GM12878 (cell line): ENCODE measurements around the gene PRPF4.

ENCODE experiments used
- CTCF ChIP-seq, 3 experiments: IDR thresholded peaks in 2 of 3; conservative IDR thresholded peaks in 1 of 3; 2 replicates each; pipeline ENCODE4 v1.5.1; 2011; ENCODE audit warnings: low read depth in 3 of 3, low read length in 3 of 3, mild to moderate bottlenecking in 3 of 3, control low read depth in 2 of 3, moderate library complexity in 2 of 3, inconsistent platforms in 1 of 3, mixed read lengths in 1 of 3; ENCODE audit not compliant: control insufficient read depth in 2 of 3, insufficient read depth in 1 of 3; ENCODE audit errors: extremely low read depth in 1 of 3
- HDGF ChIP-seq: fragments of 450-650 bp; IDR thresholded peaks from 2 replicates; pipeline ENCODE4 v1.6.1; 2016; ENCODE audit warnings: antibody characterized with exemption
- MAX ChIP-seq: IDR thresholded peaks from 2 replicates; pipeline ENCODE4 v1.6.1; 2012; ENCODE audit warnings: low read depth, low read length, improper control_type of control experiment
- POLR2AphosphoS5 ChIP-seq: IDR thresholded peaks from 2 replicates; pipeline ENCODE4 v1.6.1; 2011; ENCODE audit warnings: mild to moderate bottlenecking, low read length, inconsistent platforms
- TF ChIP-seq, protein P1 (sequence below): fragments of 450-650 bp; formaldehyde crosslinking; IDR thresholded peaks from 2 replicates; pipeline ENCODE4 v1.5.0; 2022; ENCODE audit warnings: mild to moderate bottlenecking, missing genetic modification characterization

DNA sequence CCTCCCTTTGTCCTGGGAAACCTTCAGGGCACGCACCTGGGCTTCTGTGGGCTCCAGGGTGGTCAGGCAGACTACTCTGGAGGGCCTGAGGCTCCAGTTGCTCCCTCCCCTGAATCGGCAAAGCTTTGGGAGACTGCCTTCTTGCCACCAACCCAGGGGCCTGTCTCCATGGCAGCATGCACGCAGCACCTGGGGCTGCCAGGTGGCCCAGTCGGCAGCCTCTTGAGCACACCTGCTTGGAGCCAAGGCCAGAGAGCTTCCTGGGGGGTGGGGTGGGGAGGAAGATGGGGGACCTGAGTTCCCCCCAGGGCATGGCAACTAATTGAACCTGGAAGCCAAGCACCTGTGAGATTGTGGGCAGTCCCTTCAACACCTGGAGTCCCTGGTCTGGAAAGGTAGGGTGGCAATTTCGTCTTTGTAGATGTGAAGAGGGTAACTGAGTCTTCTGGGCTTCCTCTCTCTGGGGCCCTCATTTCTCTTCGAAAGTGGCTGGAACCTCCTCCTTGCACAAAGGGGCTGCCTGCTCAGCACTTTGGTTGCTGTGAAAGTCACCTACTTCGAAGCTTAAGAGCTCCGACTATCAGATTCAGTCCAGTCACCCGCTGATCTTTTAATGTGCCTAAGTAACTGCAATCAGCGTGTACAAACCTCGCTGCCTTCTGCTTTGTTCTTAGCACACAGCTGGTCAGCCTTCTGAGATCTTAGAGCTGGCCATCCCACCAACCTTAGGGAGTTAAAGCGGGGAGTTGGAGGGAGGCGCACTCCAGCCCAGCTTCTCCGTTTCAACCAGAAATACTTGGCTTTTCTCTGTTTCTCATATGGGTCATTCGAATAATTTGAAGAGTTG lies 23.7 kb downstream of the PRPF4 start:
- TF ChIP-seq MAX (no peak), HDGF (no peak), CTCF (IDR thresholded peaks at IDR 0.05 in 2 of 3, conservative IDR thresholded peaks at IDR 0.05 in 1 of 3; ENCODE audit: control insufficient read depth in 2 of 3, extremely low read depth in 1 of 3, insufficient read depth in 1 of 3, low read depth in 3 of 3, low read length in 3 of 3) (no peak), POLR2AphosphoS5 (no peak)
- TF ChIP-seq, protein P1, sequence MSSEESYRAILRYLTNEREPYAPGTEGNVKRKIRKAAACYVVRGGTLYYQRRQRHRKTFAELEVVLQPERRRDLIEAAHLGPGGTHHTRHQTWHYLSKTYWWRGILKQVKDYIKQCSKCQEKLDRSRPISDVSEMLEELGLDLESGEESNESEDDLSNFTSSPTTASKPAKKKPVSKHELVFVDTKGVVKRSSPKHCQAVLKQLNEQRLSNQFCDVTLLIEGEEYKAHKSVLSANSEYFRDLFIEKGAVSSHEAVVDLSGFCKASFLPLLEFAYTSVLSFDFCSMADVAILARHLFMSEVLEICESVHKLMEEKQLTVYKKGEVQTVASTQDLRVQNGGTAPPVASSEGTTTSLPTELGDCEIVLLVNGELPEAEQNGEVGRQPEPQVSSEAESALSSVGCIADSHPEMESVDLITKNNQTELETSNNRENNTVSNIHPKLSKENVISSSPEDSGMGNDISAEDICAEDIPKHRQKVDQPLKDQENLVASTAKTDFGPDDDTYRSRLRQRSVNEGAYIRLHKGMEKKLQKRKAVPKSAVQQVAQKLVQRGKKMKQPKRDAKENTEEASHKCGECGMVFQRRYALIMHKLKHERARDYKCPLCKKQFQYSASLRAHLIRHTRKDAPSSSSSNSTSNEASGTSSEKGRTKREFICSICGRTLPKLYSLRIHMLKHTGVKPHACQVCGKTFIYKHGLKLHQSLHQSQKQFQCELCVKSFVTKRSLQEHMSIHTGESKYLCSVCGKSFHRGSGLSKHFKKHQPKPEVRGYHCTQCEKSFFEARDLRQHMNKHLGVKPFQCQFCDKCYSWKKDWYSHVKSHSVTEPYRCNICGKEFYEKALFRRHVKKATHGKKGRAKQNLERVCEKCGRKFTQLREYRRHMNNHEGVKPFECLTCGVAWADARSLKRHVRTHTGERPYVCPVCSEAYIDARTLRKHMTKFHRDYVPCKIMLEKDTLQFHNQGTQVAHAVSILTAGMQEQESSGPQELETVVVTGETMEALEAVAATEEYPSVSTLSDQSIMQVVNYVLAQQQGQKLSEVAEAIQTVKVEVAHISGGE (CRISPR knock-in tag) = no peak
